PFSK-1 (cell line): ENCODE measurements around the gene RTN1.

Source experiments
- FOXP2 ChIP-seq: optimal IDR thresholded peaks from 2 replicates; pipeline ENCODE3; 2011; ENCODE audit warnings: borderline replicate concordance, control low read depth, inconsistent platforms; ENCODE audit not compliant: insufficient read depth; ENCODE audit errors: extremely low read length, extremely low read depth
- POLR2AphosphoS5 ChIP-seq: IDR thresholded peaks from 2 replicates; pipeline ENCODE4 v1.6.1; 2012; ENCODE audit warnings: low read depth, mild to moderate bottlenecking, control low read depth, low read length, moderate library complexity
- REST ChIP-seq, 2 experiments: IDR thresholded peaks; 2 replicates each; pipeline versions ENCODE4 v1.6.1 to v1.8.0; 2011 to 2012; ENCODE audit warnings: low read depth in 2 of 2, low read length in 2 of 2, control low read depth in 1 of 2, inconsistent platforms in 1 of 2, mild to moderate bottlenecking in 1 of 2, moderate library complexity in 1 of 2; ENCODE audit not compliant: insufficient read depth in 1 of 2
- SIN3A ChIP-seq: IDR thresholded peaks from 2 replicates; pipeline ENCODE4 v1.6.1; 2012; ENCODE audit warnings: mild to moderate bottlenecking, low read length, moderate library complexity, borderline replicate concordance; ENCODE audit not compliant: insufficient read depth
- TAF1 ChIP-seq: IDR thresholded peaks from 2 replicates; pipeline ENCODE4 v1.6.1; 2012; ENCODE audit warnings: low read length, control low read depth, borderline replicate concordance; ENCODE audit not compliant: insufficient read depth

Gene RTN1

GRCh38 chr14:59595071-59595470, 275.5 kb downstream of the RTN1 start:
- no peak for TF ChIP-seq SIN3A
- TF ChIP-seq POLR2AphosphoS5, result no peak
- no peak for TF ChIP-seq TAF1
- TF ChIP-seq FOXP2, result no peak
- TF ChIP-seq REST (IDR thresholded peaks at IDR 0.05; ENCODE audit: insufficient read depth in 1 of 2, low read depth in 2 of 2, low read length in 2 of 2), result no peak

- TF ChIP-seq REST (IDR thresholded peaks at IDR 0.05; ENCODE audit: insufficient read depth in 1 of 2, low read depth in 2 of 2, low read length in 2 of 2) (no peak), SIN3A (no peak), POLR2AphosphoS5 (no peak), TAF1 (no peak), FOXP2 (no peak)
Measured at GRCh38 chr14:59591641-59592370, 278.8 kb downstream of the RTN1 start.

DNA sequence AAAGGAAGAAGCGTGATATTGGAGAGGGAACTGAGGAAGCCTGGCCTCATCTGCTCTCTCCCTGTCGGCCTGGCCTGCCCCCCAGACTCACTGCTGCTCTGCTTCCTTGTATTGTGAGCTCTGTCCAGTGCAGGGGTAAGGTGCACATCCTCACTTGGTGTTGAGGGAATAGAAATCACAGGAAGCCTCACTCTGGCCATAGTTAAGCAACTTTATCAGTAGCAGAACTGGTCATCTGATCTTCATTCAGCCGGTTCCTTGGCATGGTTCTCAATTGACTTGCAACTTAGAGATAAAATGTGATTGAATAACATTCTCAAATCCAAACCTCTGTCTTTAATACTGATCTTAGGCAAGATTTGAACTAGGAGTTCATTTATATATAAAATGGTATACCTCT, 282.5 kb downstream of the RTN1 start:
- TF ChIP-seq SIN3A, result no peak
- TF ChIP-seq REST (IDR thresholded peaks at IDR 0.05; ENCODE audit: insufficient read depth in 1 of 2, low read depth in 2 of 2, low read length in 2 of 2), result no peak
- no peak for TF ChIP-seq POLR2AphosphoS5
- TF ChIP-seq TAF1, result no peak
- no peak for TF ChIP-seq FOXP2

GRCh38 chr14:59585891-59586554, 284.6 kb downstream of the RTN1 start:
- TF ChIP-seq SIN3A, result no peak
- TF ChIP-seq FOXP2, result no peak
- TF ChIP-seq POLR2AphosphoS5, result no peak
- no peak for TF ChIP-seq TAF1
- no peak for TF ChIP-seq REST (IDR thresholded peaks at IDR 0.05; ENCODE audit: insufficient read depth in 1 of 2, low read depth in 2 of 2, low read length in 2 of 2)
